PC-3 (cell line): ENCODE data around the gene GMPR. TPM values are rescaled to one million over a fixed set of nuclear protein-coding genes. Genes with fewer than 3 reads are reported as not detected.

Experiments used
- ATAC-seq: fragments of 200-7000 bp; cut with Tn5 transposase; 2 replicates; pipeline ENCODE4 v1.9.1; 2020; ENCODE audit warnings: mild to moderate bottlenecking, moderate library complexity
- BruUV-seq: library from RNA; stranded (reverse); fragments of 400-500 nt; replicated peaks from 2 replicates; lab custom pipeline; 2021; lab: Mats Ljungman, UMichigan
- CTCF ChIA-PET: fragments of 300-600 bp; sonication (Branson Sonifier 250); formaldehyde crosslinking; loops from one replicate; lab custom pipeline; 2022; ENCODE audit warnings: antibody characterized with exemption; lab: Charles Lee
- POLR2A ChIA-PET: fragments of 300-600 bp; sonication (Branson Sonifier 250); formaldehyde crosslinking; loops from one replicate; lab custom pipeline; 2022; ENCODE audit warnings: antibody characterized with exemption; ENCODE audit not compliant: unreplicated experiment; lab: Charles Lee
- DNase-seq: peaks from one replicate; pipeline ENCODE4 v3.0.0-alpha.2; 2015
- H2AFZ ChIP-seq: fragments of 300-600 bp; sonication (generic); 2 replicates; pipeline ENCODE4 v1.6.0; 2016; ENCODE audit warnings: antibody characterized with exemption, low read length
- H3F3A ChIP-seq: fragments of 300-600 bp; sonication (generic); one replicate; pipeline ENCODE4 v1.6.0; 2017; ENCODE audit warnings: antibody characterized with exemption, low read length, control low read depth, mild to moderate bottlenecking; ENCODE audit not compliant: unreplicated experiment
- H3K27ac ChIP-seq: fragments of 300-600 bp; sonication (generic); 2 replicates; pipeline ENCODE4 v1.5.1; 2016; ENCODE audit warnings: mild to moderate bottlenecking, low read length
- H3K27me3 ChIP-seq: fragments of 300-600 bp; sonication (generic); 2 replicates; pipeline ENCODE4 v1.6.1; 2016; ENCODE audit warnings: low read length, mixed read lengths
- H3K36me3 ChIP-seq: fragments of 300-600 bp; sonication (generic); 2 replicates; pipeline ENCODE4 v1.6.1; 2016; ENCODE audit warnings: low read depth, mixed run types, low read length, mixed read lengths
- H3K4me1 ChIP-seq: fragments of 300-600 bp; sonication (generic); 2 replicates; pipeline ENCODE4 v1.5.1; 2016; ENCODE audit warnings: low read length; ENCODE audit not compliant: insufficient read depth
- H3K4me2 ChIP-seq: fragments of 300-600 bp; sonication (generic); 2 replicates; pipeline ENCODE4 v1.6.0; 2016; ENCODE audit warnings: low read length
- H3K4me3 ChIP-seq: fragments of 300-600 bp; sonication (generic); 2 replicates; pipeline ENCODE4 v1.5.1; 2016; ENCODE audit warnings: mild to moderate bottlenecking, low read length, mixed read lengths
- H3K79me2 ChIP-seq: fragments of 300-600 bp; sonication (generic); 2 replicates; pipeline ENCODE4 v1.6.1; 2017; ENCODE audit warnings: low read length, mixed read lengths
- H3K9ac ChIP-seq: fragments of 300-600 bp; sonication (generic); 2 replicates; pipeline ENCODE4 v1.6.0; 2016; ENCODE audit warnings: mild to moderate bottlenecking, low read length
- H3K9me2 ChIP-seq: fragments of 300-600 bp; sonication (generic); replicated peaks from 2 replicates; pipeline ENCODE4 v1.6.1; 2016; ENCODE audit warnings: mixed run types, low read length, mixed read lengths
- H3K9me3 ChIP-seq: fragments of 300-600 bp; sonication (generic); 2 replicates; pipeline ENCODE4 v1.6.1; 2016; ENCODE audit warnings: low read length, mixed read lengths
- H4K20me1 ChIP-seq: fragments of 300-600 bp; sonication (generic); 2 replicates; pipeline ENCODE4 v1.6.1; 2016; ENCODE audit warnings: low read length, mixed read lengths
- CTCF ChIP-seq: fragments of 300-600 bp; sonication (generic); conservative IDR thresholded peaks from 2 replicates; pipeline ENCODE4 v1.5.1; 2017; ENCODE audit warnings: antibody characterized with exemption, low read depth, mild to moderate bottlenecking, low read length
- EZH2 ChIP-seq: fragments of 300-600 bp; sonication (generic); IDR thresholded peaks from one replicate; pipeline ENCODE4 v1.6.1; 2017; ENCODE audit warnings: antibody characterized with exemption, mild to moderate bottlenecking, low read length; ENCODE audit not compliant: unreplicated experiment
- EZH2phosphoT487 ChIP-seq: fragments of 300-600 bp; sonication (generic); IDR thresholded peaks from 2 replicates; pipeline ENCODE4 v1.6.1; 2018; ENCODE audit warnings: mild to moderate bottlenecking, antibody characterized with exemption, low read length, borderline replicate concordance
- intact Hi-C: fragments of 100-400 bp; cut with micrococcal nuclease; formaldehyde crosslinking; loops from 2 replicates; pipeline ENCODE4 v1.9.0; 2023
- total RNA-seq: library from RNA; depleted of rRNA; stranded (reverse); fragments of >200 nt; gene quantifications from 2 replicates; pipeline ENCODE4 v1.2.3, GENCODE V29; 2014

Gene GMPR
- total RNA-seq, 1 experiment from 2014 or later: 5.8 TPM

- BruUV-seq: no TSS peak
- Histone ChIP-seq H3K79me2 (no peaks in the 10 kb centered on the region), H3K4me1 (no peaks in the 10 kb centered on the region), H3K4me2 (no peak overlapping the region), H3K27ac (no peak overlapping the region), H3K9ac (no peak overlapping the region), H3K27me3 (no peaks in the 10 kb centered on the region), H3K9me2 (no peaks in the 10 kb centered on the region), H3K36me3 (no peaks in the 10 kb centered on the region), H3K4me3 (no peak overlapping the region), H3F3A (no peaks in the 10 kb centered on the region), H3K9me3 (no peaks in the 10 kb centered on the region), H2AFZ (no peak overlapping the region), H4K20me1 (no peaks in the 10 kb centered on the region)
- CTCF ChIA-PET: no interaction called here
- TF ChIP-seq CTCF (no peak), EZH2 (no peak), EZH2phosphoT487 (no peak)
- ATAC-seq (no peak), DNase-seq (no peak)
- POLR2A ChIA-PET: no interaction called here
- intact Hi-C loops: no loop called here
Measured at GRCh38 chr6:16254535-16254934, 16.1 kb downstream of the GMPR start.

GRCh38 chr6:16256781-16257180 lies 18.4 kb downstream of the GMPR start:
- H3K9me3 ChIP-seq: no peaks in the 10 kb centered on the region
- H3K9me2 ChIP-seq: no peaks in the 10 kb centered on the region
- no peaks in the 10 kb centered on the region for H3K4me1 ChIP-seq
- H2AFZ ChIP-seq: no peak overlapping the region
- no peak overlapping the region for H3K4me3 ChIP-seq
- ATAC-seq (no peak), DNase-seq (no peak)
- H3K27ac ChIP-seq: no peak overlapping the region
- H3K36me3 ChIP-seq: no peaks in the 10 kb centered on the region
- TF ChIP-seq EZH2: no peak
- no peak for TF ChIP-seq EZH2phosphoT487
- no peak for TF ChIP-seq CTCF
- H3K27me3 ChIP-seq: no peaks in the 10 kb centered on the region
- no peaks in the 10 kb centered on the region for H4K20me1 ChIP-seq
- CTCF ChIA-PET: no interaction called here
- no peaks in the 10 kb centered on the region for H3K79me2 ChIP-seq
- no peak overlapping the region for H3K9ac ChIP-seq
- no TSS peak for BruUV-seq
- POLR2A ChIA-PET: no interaction called here
- H3K4me2 ChIP-seq: no peak overlapping the region
- H3F3A ChIP-seq: no peaks in the 10 kb centered on the region
- intact Hi-C loops: no loop called here

GRCh38 chr6:16257999-16258708 lies 19.8 kb downstream of the GMPR start:
- H3K27ac ChIP-seq: no peak overlapping the region
- POLR2A ChIA-PET: no interaction called here
- no peaks in the 10 kb centered on the region for H3K36me3 ChIP-seq
- intact Hi-C loops: no loop called here
- no peaks in the 10 kb centered on the region for H3K9me2 ChIP-seq
- H3F3A ChIP-seq: no peaks in the 10 kb centered on the region
- no peak overlapping the region for H3K9ac ChIP-seq
- CTCF ChIA-PET: no interaction called here
- no peak overlapping the region for H3K4me3 ChIP-seq
- DNase-seq (peak; percentile 3), ATAC-seq (no peak)
- H3K27me3 ChIP-seq: no peaks in the 10 kb centered on the region
- no peaks in the 10 kb centered on the region for H3K9me3 ChIP-seq
- H2AFZ ChIP-seq: no peak overlapping the region
- H3K4me1 ChIP-seq: no peaks in the 10 kb centered on the region
- no TSS peak for BruUV-seq
- no peaks in the 10 kb centered on the region for H4K20me1 ChIP-seq
- no peaks in the 10 kb centered on the region for H3K79me2 ChIP-seq
- H3K4me2 ChIP-seq: no peak overlapping the region
- TF ChIP-seq EZH2phosphoT487 (no peak), EZH2 (no peak), CTCF (no peak)
